ENCODE results near the gene RGS9. TPM values are rescaled to one million over a fixed set of nuclear protein-coding genes. Genes with fewer than 3 reads are reported as not detected.

The RGS9 gene
- total and polyA plus RNA-seq, 2 of the 13 experiments (the other 11 are each of a cell fraction or from before 2014, with no cell fraction given) = 0.44 to 0.74 TPM

GRCh38 chr17:65121368-65121767 lies 15.8 kb upstream of the RGS9 start:
- Histone ChIP-seq H3K4me2 (ENCODE audit: low read depth, low read length) (no peak overlapping the region), H3K36me3 (replicated peaks in 1 of 2; ENCODE audit: control insufficient read depth in 1 of 2, insufficient read depth in 2 of 2, low read length in 2 of 2) (no peaks in the 10 kb centered on the region), H3K27ac (ENCODE audit: extremely low read length, insufficient read depth, low read length) (no peak overlapping the region), H3K9ac (ENCODE audit: insufficient read depth, low read depth, low read length) (no peak overlapping the region), H3K4me3 (replicated peaks in 1 of 3; ENCODE audit: insufficient read depth in 1 of 3, low read depth in 2 of 3, low read length in 3 of 3) (no peak overlapping the region), H3K4me1 (ENCODE audit: insufficient read depth, low read length) (peaks cover 22% of the 10 kb centered on the region), H2AFZ (ENCODE audit: low read length) (peak overlapping the region; percentile 90), H3K27me3 (ENCODE audit: control insufficient read depth in 1 of 2, insufficient read depth in 2 of 2, low read length in 2 of 2) (peaks cover 0 to 2% of the 10 kb centered on the region in 2 experiments; a peak in 1 of 5 replicates), H3K79me2 (ENCODE audit: insufficient read depth, low read length) (no peaks in the 10 kb centered on the region), H4K20me1 (ENCODE audit: insufficient read depth, low read length) (no peaks in the 10 kb centered on the region), H3K9me3 (ENCODE audit: low read length) (no peaks in the 10 kb centered on the region)
- in situ Hi-C loops (cut with HindIII; ENCODE audit: extremely low pct_ligation_motif_present, low pct_unique_long_range_greater_than_20kb) = no loop called here
- ChIA-PET POLR2A (no interaction called here), CTCF (ENCODE audit: low intra/inter-chr PET ratio, low total read pairs) (no interaction called here)
- TF ChIP-seq TOPORS (CRISPR knock-in tag; IDR thresholded peaks at IDR 0.05) = no peak
- no peak for TF ChIP-seq CAMTA2 (CRISPR knock-in tag; IDR thresholded peaks at IDR 0.05; ENCODE audit: borderline replicate concordance)
- no peak for TF ChIP-seq ZZZ3 (CRISPR knock-in tag; IDR thresholded peaks at IDR 0.05; ENCODE audit: borderline replicate concordance)
- TF ChIP-seq MAFF (IDR thresholded peaks at IDR 0.05; ENCODE audit: low read depth, low read length) = 0 out of 2 replicates have a peak, but pooled peaks have one; percentile 17
- TF ChIP-seq CREM (IDR thresholded peaks at IDR 0.05) = no peak
- TF ChIP-seq CREM (CRISPR knock-in tag; IDR thresholded peaks at IDR 0.05) = no peak
- no peak for TF ChIP-seq SALL1 (CRISPR knock-in tag; IDR thresholded peaks at IDR 0.05)
- no peak for TF ChIP-seq ZNF281 (CRISPR knock-in tag; IDR thresholded peaks at IDR 0.05; ENCODE audit: borderline replicate concordance)
- TF ChIP-seq CEBPG (CRISPR knock-in tag; IDR thresholded peaks at IDR 0.05) = no peak
- no peak for TF ChIP-seq ZNF704 (CRISPR knock-in tag; IDR thresholded peaks at IDR 0.05; ENCODE audit: borderline replicate concordance)
- no peak for TF ChIP-seq ZNF468 (CRISPR knock-in tag; IDR thresholded peaks at IDR 0.05)
- 0 out of 4 replicates have a peak, but pooled peaks of 1 of the 2 experiments have one; percentile 25 for TF ChIP-seq MAFK (conservative IDR thresholded peaks at IDR 0.05 in 1 of 2, IDR thresholded peaks at IDR 0.05 in 1 of 2; ENCODE audit: low read length in 2 of 2)
- intact Hi-C loops (cut with micrococcal nuclease; ENCODE audit: unreplicated experiment) = no loop called here
- ATAC-seq (no peak), FAIRE-seq (peak; percentile 26), DNase-seq (ENCODE audit: low spot score) (no peak)
- no TSS peak for BruUV-seq (replicated peaks)
- WGBS (ENCODE audit: low lambda C conversion rate) = 17% methylated on average over 6 of the region's 6 CpGs

Measured in HepG2 (cell line).